HL-60 (cell line): Measurements from ENCODE around the gene ZNF292.

Experiments
- DNase-seq, 2 experiments: peaks; one replicate each; pipeline ENCODE4 v3.0.0-alpha.2; 2010 to 2020; ENCODE audit warnings: low read depth in 1 of 2, low spot score in 1 of 2
- H3K27ac ChIP-seq: fragments of 250-450 bp; sonication (Bioruptor Pico); replicated peaks from 2 replicates; pipeline ENCODE4 v1.5.1; 2020; ENCODE audit warnings: mild to moderate bottlenecking, moderate library complexity
- H3K27me3 ChIP-seq: fragments of 250-450 bp; sonication (Bioruptor Pico); 2 replicates; pipeline ENCODE4 v1.5.1; 2021; ENCODE audit warnings: mild to moderate bottlenecking, moderate library complexity; ENCODE audit not compliant: insufficient read depth, poor library complexity, severe bottlenecking
- H3K4me3 ChIP-seq: replicated peaks from 2 replicates; pipeline ENCODE4 v1.5.1; 2011; ENCODE audit warnings: mild to moderate bottlenecking, control low read depth, low read length; ENCODE audit not compliant: insufficient read depth
- CTCF ChIP-seq: IDR thresholded peaks from one replicate; pipeline ENCODE4 v1.5.1; 2011; ENCODE audit warnings: low read length, control low read depth, inconsistent platforms; ENCODE audit not compliant: insufficient read depth
- GABPA ChIP-seq: IDR thresholded peaks from 2 replicates; pipeline ENCODE4 v1.6.1; 2012; ENCODE audit warnings: low read depth
- POLR2AphosphoS5 ChIP-seq: IDR thresholded peaks from 2 replicates; pipeline ENCODE4 v1.6.1; 2012; ENCODE audit warnings: low read depth
- REST ChIP-seq: IDR thresholded peaks from 2 replicates; pipeline ENCODE4 v1.6.1; 2012; ENCODE audit warnings: low read depth; ENCODE audit not compliant: insufficient replicate concordance
- SPI1 ChIP-seq: IDR thresholded peaks from 2 replicates; pipeline ENCODE4 v1.6.1; 2012; ENCODE audit warnings: low read depth, mild to moderate bottlenecking, borderline replicate concordance

Gene ZNF292

GRCh38 chr6:87213364-87213763 lies 58.0 kb downstream of the ZNF292 start:
- DNase-seq: no peak
- TF ChIP-seq GABPA: no peak
- no peak for TF ChIP-seq REST
- no peak for TF ChIP-seq POLR2AphosphoS5
- TF ChIP-seq CTCF: no peak
- no peak for TF ChIP-seq SPI1
- no peaks in the 10 kb centered on the region for H3K27me3 ChIP-seq
- H3K27ac ChIP-seq: no peak overlapping the region
- no peak overlapping the region for H3K4me3 ChIP-seq

- no peak overlapping the region for H3K4me3 ChIP-seq
- no peak overlapping the region for H3K27ac ChIP-seq
- H3K27me3 ChIP-seq: no peaks in the 10 kb centered on the region
- TF ChIP-seq SPI1 (no peak), GABPA (no peak), POLR2AphosphoS5 (no peak), CTCF (no peak), REST (no peak)
- DNase-seq: no peak
Measured at GRCh38 chr6:87214831-87215230, 59.5 kb downstream of the ZNF292 start.

- Histone ChIP-seq H3K27me3 (no peaks in the 10 kb centered on the region), H3K4me3 (no peak overlapping the region), H3K27ac (no peak overlapping the region)
- DNase-seq: no peak
- TF ChIP-seq SPI1 (no peak), GABPA (no peak), CTCF (no peak), POLR2AphosphoS5 (no peak), REST (no peak)
Measured at GRCh38 chr6:87220997-87221396, 65.6 kb downstream of the ZNF292 start.
